HUES64 (cell line): Measurements from ENCODE around the gene COL23A1.

Experiments used
- H3K27ac ChIP-seq: 2 replicates; pipeline ENCODE4 v1.7.0; 2013; ENCODE audit warnings: low read depth, low read length, inconsistent platforms
- H3K27me3 ChIP-seq: 2 replicates; pipeline ENCODE4 v1.6.1; 2013; ENCODE audit warnings: mild to moderate bottlenecking, low read length; ENCODE audit not compliant: insufficient read depth
- H3K36me3 ChIP-seq: 2 replicates; pipeline ENCODE4 v1.6.1; 2013; ENCODE audit warnings: mild to moderate bottlenecking, low read length; ENCODE audit not compliant: insufficient read depth
- H3K4me1 ChIP-seq: 2 replicates; pipeline ENCODE4 v1.6.1; 2013; ENCODE audit warnings: mild to moderate bottlenecking, low read length, moderate library complexity; ENCODE audit not compliant: insufficient read depth
- H3K4me3 ChIP-seq: 2 replicates; pipeline ENCODE4 v1.5.1; 2013; ENCODE audit warnings: mild to moderate bottlenecking, low read length, moderate library complexity
- H3K9ac ChIP-seq: 2 replicates; pipeline ENCODE4 v1.6.1; 2013; ENCODE audit warnings: mild to moderate bottlenecking, low read depth, low read length
- H3K9me3 ChIP-seq: 2 replicates; pipeline ENCODE4 v1.6.1; 2013; ENCODE audit warnings: low read depth, low read length; ENCODE audit not compliant: insufficient read depth
- WGBS: fragments of 150-250, 120-280 bp; methylation state at CpG from one replicate; pipeline ENCODE4 v1.1.7; 2013; ENCODE audit warnings: missing lambda C conversion rate; 5-methylcytosine and 5-hydroxymethylcytosine counted together

COL23A1 gene

DNA sequence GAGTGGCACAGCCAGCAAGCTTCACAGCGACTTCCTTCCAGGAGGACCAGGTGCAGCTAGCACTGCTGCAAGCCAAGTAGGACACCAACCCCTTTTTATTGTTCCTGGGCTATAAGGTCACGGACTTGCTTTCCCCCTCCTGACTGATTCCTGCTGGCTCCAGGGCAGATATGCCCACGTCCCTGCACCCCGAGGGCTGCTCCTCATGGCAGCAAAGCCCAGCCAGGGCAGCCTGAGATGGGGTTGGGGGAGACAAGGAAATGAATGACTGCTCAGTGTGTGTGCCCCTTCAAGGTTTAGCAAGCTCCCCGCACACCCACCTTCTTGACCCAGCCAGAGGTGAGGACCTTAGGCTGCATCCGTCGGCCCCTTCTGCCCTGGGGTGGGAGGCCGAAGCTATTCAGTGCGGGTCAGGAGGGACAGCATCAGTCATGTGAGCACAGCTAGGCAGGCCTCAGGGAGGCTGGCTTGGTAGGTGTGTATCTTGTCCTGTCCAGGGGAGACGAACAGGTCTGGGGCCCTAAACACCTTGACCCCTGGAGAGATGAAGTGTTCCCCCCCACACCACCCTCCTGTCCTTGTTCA is 221.4 kb downstream of the COL23A1 start:
- no peak overlapping the region for H3K27ac ChIP-seq
- H3K36me3 ChIP-seq, result no peaks in the 10 kb centered on the region
- no peaks in the 10 kb centered on the region for H3K27me3 ChIP-seq
- H3K4me3 ChIP-seq, result no peak overlapping the region
- 0 out of 2 replicates have a peak, but pooled peaks cover 2% of the 10 kb centered on the region for H3K4me1 ChIP-seq
- H3K9ac ChIP-seq, result no peak overlapping the region
- H3K9me3 ChIP-seq, result 0 out of 2 replicates have a peak, but pooled peaks cover 6% of the 10 kb centered on the region
- WGBS, result 90% methylated on average over 9 of the region's 10 CpGs

DNA sequence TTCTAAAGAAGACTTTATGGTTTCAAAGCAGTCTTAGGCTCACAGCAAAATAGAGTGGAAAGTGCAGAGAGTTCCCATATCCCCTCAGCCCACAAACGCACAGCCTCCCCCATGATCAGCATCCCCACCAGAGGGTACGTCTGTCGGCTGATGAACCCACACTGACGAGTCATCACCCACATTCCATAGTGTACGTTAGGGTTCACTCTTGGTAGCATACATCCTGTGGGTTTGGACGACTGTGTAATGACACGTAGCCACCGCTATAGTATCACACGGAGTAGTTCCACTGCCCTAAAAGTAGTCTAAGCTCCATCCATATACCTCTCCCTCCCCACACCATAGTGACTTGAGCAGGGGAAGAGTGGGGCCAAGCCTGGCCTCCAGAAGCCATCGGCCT is 221.9 kb downstream of the COL23A1 start:
- WGBS, result 96% methylated on average over 10 of the region's 10 CpGs
- Histone ChIP-seq H3K4me1 (0 out of 2 replicates have a peak, but pooled peaks cover 2% of the 10 kb centered on the region), H3K36me3 (no peaks in the 10 kb centered on the region)

DNA sequence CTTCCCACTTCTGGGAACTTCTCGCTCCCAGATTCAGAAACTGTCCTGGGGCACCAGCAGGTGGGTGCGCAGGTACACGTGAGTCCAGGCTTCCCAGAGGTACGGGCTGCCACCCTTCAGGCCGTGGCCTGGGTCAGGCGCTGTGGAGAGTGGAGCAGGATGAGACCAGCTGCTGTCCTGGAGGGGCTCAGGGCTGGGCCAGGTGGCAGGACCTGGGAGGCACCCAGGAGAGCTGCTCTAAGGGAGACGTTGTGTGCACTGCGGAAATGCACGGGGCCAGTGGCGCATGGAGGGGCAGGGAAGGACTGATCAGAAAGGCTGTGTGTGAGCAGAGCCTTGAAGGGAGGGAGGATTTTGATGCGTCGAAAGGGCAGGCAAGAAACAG is 222.5 kb downstream of the COL23A1 start:
- H3K9me3 ChIP-seq, result 0 out of 2 replicates have a peak, but pooled peaks cover 6% of the 10 kb centered on the region
- 0 out of 2 replicates have a peak, but pooled peaks cover 2% of the 10 kb centered on the region for H3K4me1 ChIP-seq
- H3K9ac ChIP-seq, result no peak overlapping the region
- H3K36me3 ChIP-seq, result no peaks in the 10 kb centered on the region
- no peak overlapping the region for H3K4me3 ChIP-seq
- 93% methylated on average over 12 of the region's 12 CpGs for WGBS
- H3K27me3 ChIP-seq, result no peaks in the 10 kb centered on the region
- no peak overlapping the region for H3K27ac ChIP-seq

More for the DNA sequence above, 221.9 kb downstream of the COL23A1 start:
- Histone ChIP-seq H3K27ac (no peak overlapping the region), H3K9me3 (0 out of 2 replicates have a peak, but pooled peaks cover 6% of the 10 kb centered on the region), H3K9ac (no peak overlapping the region), H3K4me3 (no peak overlapping the region), H3K27me3 (no peaks in the 10 kb centered on the region)

DNA sequence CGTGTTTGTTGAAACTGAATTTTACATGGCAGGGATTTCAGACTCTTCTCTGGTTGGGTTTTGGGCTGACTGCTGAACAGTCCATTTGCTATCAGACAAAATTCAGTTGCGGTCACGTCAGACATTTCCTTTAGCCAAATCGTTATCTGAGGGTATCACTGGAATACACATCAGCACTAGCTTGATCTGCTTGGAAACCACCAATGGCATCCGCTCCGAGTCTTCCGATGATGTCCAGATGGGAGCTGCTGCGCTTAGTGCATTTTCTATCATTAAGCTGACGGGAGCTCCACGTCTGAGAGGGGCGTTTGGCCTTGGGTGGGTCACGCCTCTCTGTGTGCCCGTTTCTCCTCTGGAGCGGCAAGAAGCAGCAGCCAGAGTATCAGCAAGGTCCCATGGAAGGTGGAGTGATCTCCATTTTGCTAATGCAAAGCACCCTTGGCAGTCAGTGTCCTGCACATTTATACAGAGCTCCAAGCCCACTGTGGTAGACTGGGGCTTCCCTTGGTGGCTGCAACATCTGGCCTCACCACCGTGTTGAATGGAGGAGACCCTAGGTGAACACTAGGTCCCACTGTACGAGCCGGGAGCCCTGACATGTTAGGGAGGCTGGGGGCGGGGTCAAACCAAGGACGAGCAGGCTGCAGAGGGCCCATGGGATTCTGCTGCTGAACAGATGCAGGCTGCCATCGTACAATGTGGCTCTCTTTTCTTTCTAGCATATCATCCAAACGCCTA is 223.0 kb downstream of the COL23A1 start:
- Histone ChIP-seq H3K36me3 (no peaks in the 10 kb centered on the region), H3K9me3 (0 out of 2 replicates have a peak, but pooled peaks cover 6% of the 10 kb centered on the region), H3K4me1 (0 out of 2 replicates have a peak, but pooled peaks cover 2% of the 10 kb centered on the region), H3K27ac (no peak overlapping the region), H3K27me3 (no peaks in the 10 kb centered on the region), H3K4me3 (no peak overlapping the region), H3K9ac (no peak overlapping the region)
- WGBS, result 93% methylated on average over 21 of the region's 21 CpGs

DNA sequence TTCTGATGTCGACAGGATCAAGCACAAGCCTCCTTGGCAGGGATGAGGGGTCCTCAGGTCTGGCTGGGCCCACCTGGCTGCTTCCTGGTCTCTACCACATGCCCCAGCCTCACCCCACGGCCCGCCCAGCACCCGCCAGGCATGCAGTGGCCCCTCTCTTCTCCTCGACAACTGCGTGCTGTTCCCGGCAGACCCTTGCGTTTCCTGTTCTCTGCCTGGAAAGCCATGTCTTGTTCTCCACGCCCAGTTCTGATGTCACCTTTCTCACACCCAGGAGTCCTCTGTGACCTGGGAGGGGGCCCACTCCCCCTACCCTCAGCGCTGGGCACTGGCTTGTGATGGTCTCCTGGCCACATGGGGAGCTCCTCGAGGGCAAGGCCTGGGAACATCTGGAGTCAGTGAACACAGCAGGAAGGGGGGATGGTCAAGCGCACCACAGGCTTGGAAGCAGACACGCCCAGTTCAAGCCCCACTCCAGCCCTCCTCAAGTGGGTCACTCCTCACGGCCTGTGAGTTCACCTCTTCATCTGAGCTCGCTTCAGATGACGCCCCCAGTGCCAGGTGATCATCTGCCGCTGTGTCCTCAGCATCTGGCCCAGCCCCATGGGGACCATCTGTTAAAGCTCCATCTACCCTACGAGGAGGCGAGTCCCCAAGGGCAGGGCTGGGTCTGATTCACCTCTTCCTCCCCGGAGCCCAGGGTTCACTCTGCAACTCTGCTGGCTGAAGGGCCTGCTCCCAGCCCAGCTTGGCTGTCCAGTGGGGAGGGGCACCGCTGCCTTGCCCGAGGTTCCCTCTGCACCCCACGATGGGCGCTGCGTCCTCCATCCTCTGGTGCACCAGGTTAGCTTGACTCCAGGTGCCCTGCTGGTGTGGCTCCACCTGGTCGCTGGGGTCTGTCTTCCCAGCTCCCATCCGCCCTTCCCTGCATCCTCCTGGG is 224.4 kb downstream of the COL23A1 start:
- H3K4me3 ChIP-seq, result no peak overlapping the region
- H3K27ac ChIP-seq, result no peak overlapping the region
- H3K9me3 ChIP-seq, result 0 out of 2 replicates have a peak, but pooled peaks cover 6% of the 10 kb centered on the region
- H3K27me3 ChIP-seq, result no peaks in the 10 kb centered on the region
- no peak overlapping the region for H3K9ac ChIP-seq
- no peaks in the 10 kb centered on the region for H3K4me1 ChIP-seq
- H3K36me3 ChIP-seq, result no peaks in the 10 kb centered on the region
- 91% methylated on average over 27 of the region's 27 CpGs for WGBS

DNA sequence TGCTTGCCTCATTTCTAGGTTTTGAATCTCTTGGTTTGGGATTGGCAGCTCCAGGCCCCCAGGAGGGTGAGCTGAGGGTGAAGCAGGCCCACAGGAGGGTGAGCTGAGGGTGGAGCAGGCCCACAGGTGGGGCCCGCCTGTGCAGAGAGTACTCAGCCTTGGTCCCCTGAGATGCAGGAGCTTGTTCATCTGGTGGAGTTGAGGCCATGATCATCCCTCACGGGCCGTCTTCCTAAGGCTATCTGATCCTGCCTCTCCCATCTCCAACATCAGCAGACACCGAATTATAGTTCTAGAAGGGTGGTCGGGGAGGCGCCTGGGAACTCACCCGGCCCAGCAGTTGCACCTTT is 225.9 kb downstream of the COL23A1 start:
- H3K9me3 ChIP-seq, result no peaks in the 10 kb centered on the region
- H3K36me3 ChIP-seq, result no peaks in the 10 kb centered on the region
- no peaks in the 10 kb centered on the region for H3K27me3 ChIP-seq
- H3K27ac ChIP-seq, result no peak overlapping the region
- no peak overlapping the region for H3K9ac ChIP-seq
- H3K4me1 ChIP-seq, result no peaks in the 10 kb centered on the region
- no peak overlapping the region for H3K4me3 ChIP-seq
- WGBS, result 97% methylated on average over 7 of the region's 7 CpGs

DNA sequence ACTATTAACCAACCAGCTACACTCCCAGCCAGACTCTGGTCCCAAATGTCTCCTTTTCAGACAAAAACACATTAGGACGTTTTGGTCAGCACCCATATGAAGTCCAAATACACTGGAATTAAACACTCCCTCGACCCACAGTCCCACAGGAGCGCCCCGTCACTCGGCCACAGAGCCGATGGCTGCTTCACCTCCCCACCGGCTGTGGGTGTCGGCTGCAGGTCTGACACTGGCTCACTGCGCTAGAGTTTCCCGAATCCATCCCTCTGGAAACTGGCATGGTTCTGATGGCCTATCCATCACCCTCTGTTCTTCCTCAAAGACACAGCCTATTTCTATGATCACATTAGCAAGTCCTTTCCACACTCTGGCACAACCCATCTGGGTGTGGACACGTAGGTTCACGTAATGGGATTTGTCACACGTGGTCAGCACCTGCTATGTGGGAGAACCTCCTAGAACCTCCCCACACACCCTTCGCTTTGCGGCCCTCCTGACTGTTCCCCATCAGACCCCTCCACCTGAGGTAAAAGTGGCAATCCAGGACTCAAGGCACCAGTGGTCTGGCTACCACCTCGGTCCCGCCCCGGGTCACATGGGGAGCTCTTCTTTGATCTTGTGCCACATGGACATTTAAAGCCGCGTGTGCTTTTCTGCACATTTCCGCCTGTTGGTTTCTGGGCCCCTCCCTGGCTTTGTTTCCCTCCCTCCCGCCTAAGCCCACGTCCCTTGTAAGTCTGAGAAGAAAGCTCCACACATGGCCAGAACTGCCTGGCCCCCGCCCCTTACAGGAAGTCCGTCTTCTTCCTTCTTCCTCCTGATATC is 226.5 kb downstream of the COL23A1 start:
- 94% methylated on average over 25 of the region's 25 CpGs for WGBS
- Histone ChIP-seq H3K9me3 (no peaks in the 10 kb centered on the region), H3K9ac (no peak overlapping the region), H3K36me3 (no peaks in the 10 kb centered on the region), H3K27ac (no peak overlapping the region), H3K4me3 (no peak overlapping the region), H3K27me3 (no peaks in the 10 kb centered on the region), H3K4me1 (no peaks in the 10 kb centered on the region)

DNA sequence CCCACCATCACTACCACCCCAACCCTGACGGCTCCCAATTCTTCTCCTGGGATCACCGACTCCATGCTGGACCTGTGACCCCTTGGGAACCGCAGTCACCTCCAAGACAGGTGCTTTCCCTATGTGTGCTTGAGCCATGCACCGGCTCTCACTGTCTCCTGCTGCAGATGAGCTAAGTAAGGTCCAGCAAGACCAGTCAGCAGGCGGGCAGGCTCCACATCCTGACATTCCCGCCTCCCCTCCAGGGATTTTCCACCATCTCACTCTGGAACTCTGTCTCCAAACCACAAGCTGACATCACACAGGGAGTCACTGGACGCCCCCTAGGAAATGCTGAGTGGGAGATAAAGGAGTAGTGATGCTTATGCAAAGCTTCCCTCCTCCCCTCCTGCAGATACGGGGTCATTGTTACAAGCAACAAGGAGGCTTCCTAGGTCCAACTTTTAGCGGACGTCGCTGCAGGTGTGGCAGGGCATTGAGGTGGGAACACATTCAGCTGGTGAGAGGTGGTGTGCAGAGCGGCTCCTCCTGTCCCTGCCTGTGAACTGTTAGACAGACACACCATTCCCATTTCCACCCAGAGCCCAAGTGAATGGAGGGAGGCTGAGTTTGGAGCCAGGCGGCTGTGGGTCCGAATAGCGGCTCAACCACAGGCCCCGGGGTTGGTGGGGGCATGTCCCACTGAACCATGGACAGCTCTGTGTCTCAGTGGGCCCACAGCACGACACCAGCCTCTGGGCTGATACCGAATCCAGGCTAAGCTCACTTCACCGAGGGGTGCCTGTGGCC is 228.3 kb downstream of the COL23A1 start:
- no peaks in the 10 kb centered on the region for H3K27me3 ChIP-seq
- no peaks in the 10 kb centered on the region for H3K36me3 ChIP-seq
- H3K4me1 ChIP-seq, result peaks cover 8% of the 10 kb centered on the region
- no peak overlapping the region for H3K4me3 ChIP-seq
- H3K9me3 ChIP-seq, result no peaks in the 10 kb centered on the region
- H3K27ac ChIP-seq, result no peak overlapping the region
- H3K9ac ChIP-seq, result no peak overlapping the region
- 68% methylated on average over 18 of the region's 19 CpGs for WGBS

DNA sequence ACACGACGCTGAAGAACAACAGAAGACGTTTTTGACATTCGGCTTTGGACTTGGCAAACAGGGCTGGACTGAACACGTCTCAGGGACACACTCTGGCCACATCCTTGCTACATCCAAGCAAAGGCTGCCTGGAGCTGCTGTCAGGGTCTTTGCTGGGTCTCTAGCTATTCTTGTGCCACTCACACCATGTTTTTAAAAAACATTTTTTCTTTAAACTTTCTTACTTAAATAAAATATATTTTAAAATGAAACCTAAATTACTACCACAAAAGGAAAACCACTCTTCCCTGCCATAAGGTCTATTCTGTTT is 229.3 kb downstream of the COL23A1 start:
- Histone ChIP-seq H3K9me3 (no peaks in the 10 kb centered on the region), H3K4me1 (peaks cover 14% of the 10 kb centered on the region), H3K4me3 (no peak overlapping the region), H3K27ac (no peak overlapping the region), H3K9ac (no peak overlapping the region), H3K36me3 (no peaks in the 10 kb centered on the region), H3K27me3 (no peaks in the 10 kb centered on the region)
- 94% methylated on average over 5 of the region's 5 CpGs for WGBS
